Mesenchymal stem cell (in vitro differentiated cells and primary cell): Measurements from ENCODE around the gene LHFPL2.

ENCODE experiments used
- DNase-seq: peaks from one replicate; pipeline ENCODE4 v3.0.0-alpha.2; 2013
- H2AFZ ChIP-seq: one replicate; pipeline ENCODE4 v1.6.1; 2013; ENCODE audit warnings: low read depth, mild to moderate bottlenecking, control low read depth, inconsistent platforms, low read length, moderate library complexity
- H2AK5ac ChIP-seq: 2 replicates; pipeline ENCODE4 v1.6.1; 2013; ENCODE audit warnings: low read length, moderate library complexity, mild to moderate bottlenecking, inconsistent platforms; ENCODE audit not compliant: severe bottlenecking
- H2BK120ac ChIP-seq: one replicate; pipeline ENCODE4 v1.6.1; 2013; ENCODE audit warnings: low read depth, mild to moderate bottlenecking, inconsistent platforms, low read length, moderate library complexity
- H2BK12ac ChIP-seq, 2 experiments: one replicate each; pipeline ENCODE4 v1.6.1; 2013; ENCODE audit warnings: inconsistent platforms in 2 of 2, low read length in 2 of 2, mild to moderate bottlenecking in 2 of 2, moderate library complexity in 2 of 2, control low read depth in 1 of 2
- H2BK15ac ChIP-seq: one replicate; pipeline ENCODE4 v1.6.1; 2013; ENCODE audit warnings: mild to moderate bottlenecking, low read depth, inconsistent platforms; ENCODE audit not compliant: poor library complexity, severe bottlenecking
- H2BK5ac ChIP-seq: 2 replicates; pipeline ENCODE4 v1.6.1; 2013; ENCODE audit warnings: low read depth, mild to moderate bottlenecking, low read length, control low read depth, inconsistent platforms; ENCODE audit not compliant: poor library complexity, severe bottlenecking
- H3K14ac ChIP-seq, 2 experiments: one replicate each; pipeline ENCODE4 v1.6.1; 2013; ENCODE audit warnings: inconsistent platforms in 2 of 2, low read length in 2 of 2, control low read depth in 1 of 2, mild to moderate bottlenecking in 1 of 2, moderate library complexity in 1 of 2
- H3K18ac ChIP-seq, 2 experiments: one replicate each; pipeline ENCODE4 v1.6.1; 2013; ENCODE audit warnings: inconsistent platforms in 2 of 2, low read length in 2 of 2, control low read depth in 1 of 2, low read depth in 1 of 2, mild to moderate bottlenecking in 1 of 2
- H3K23ac ChIP-seq, 2 experiments: one replicate each; pipeline ENCODE4 v1.6.1; 2013; ENCODE audit warnings: inconsistent platforms in 2 of 2, low read length in 2 of 2, mild to moderate bottlenecking in 2 of 2, moderate library complexity in 2 of 2, control low read depth in 1 of 2
- H3K27ac ChIP-seq: 2 replicates; pipeline ENCODE4 v1.5.1; 2013; ENCODE audit warnings: mild to moderate bottlenecking, moderate library complexity, low read length, control low read depth, inconsistent platforms; ENCODE audit not compliant: poor library complexity, severe bottlenecking
- H3K27me3 ChIP-seq, 2 experiments: 2 replicates each; pipeline versions ENCODE4 v1.6.1 to v1.7.0; 2013; ENCODE audit warnings: low read length in 2 of 2, mild to moderate bottlenecking in 2 of 2, moderate library complexity in 2 of 2, control low read depth in 1 of 2, inconsistent platforms in 1 of 2; ENCODE audit not compliant: control insufficient read depth in 1 of 2, insufficient read depth in 1 of 2
- H3K36me3 ChIP-seq, 2 experiments: 2 replicates each; pipeline versions ENCODE4 v1.6.1 to v1.7.0; 2013; ENCODE audit warnings: low read length in 2 of 2, control low read depth in 1 of 2, inconsistent platforms in 1 of 2, low read depth in 1 of 2, mild to moderate bottlenecking in 1 of 2; ENCODE audit not compliant: insufficient read depth in 2 of 2, control insufficient read depth in 1 of 2
- H3K4ac ChIP-seq, 2 experiments: one replicate each; pipeline ENCODE4 v1.6.1; 2013; ENCODE audit warnings: inconsistent platforms in 2 of 2, low read length in 2 of 2, mild to moderate bottlenecking in 2 of 2, moderate library complexity in 2 of 2, control low read depth in 1 of 2, low read depth in 1 of 2
- H3K4me1 ChIP-seq: 2 replicates; pipeline ENCODE4 v1.6.1; 2013; ENCODE audit warnings: low read depth, low read length, control low read depth; ENCODE audit not compliant: control insufficient read depth, insufficient read depth
- H3K4me2 ChIP-seq: 2 replicates; pipeline ENCODE4 v1.6.1; 2013; ENCODE audit warnings: low read length, mild to moderate bottlenecking, inconsistent platforms; ENCODE audit not compliant: poor library complexity, severe bottlenecking
- H3K4me3 ChIP-seq, 2 experiments: 2 replicates each; pipeline versions ENCODE4 v1.5.1 to v1.7.0; 2013; ENCODE audit warnings: low read length in 2 of 2, mild to moderate bottlenecking in 2 of 2, control low read depth in 1 of 2, low read depth in 1 of 2; ENCODE audit not compliant: insufficient read depth in 1 of 2
- H3K79me1 ChIP-seq: replicated peaks from 2 replicates; pipeline ENCODE4 v1.6.1; 2013; ENCODE audit warnings: mild to moderate bottlenecking, control low read depth, low read length, inconsistent platforms; ENCODE audit not compliant: poor library complexity, severe bottlenecking
- H3K9ac ChIP-seq: 2 replicates; pipeline ENCODE4 v1.7.0; 2013; ENCODE audit warnings: mild to moderate bottlenecking, low read length, moderate library complexity
- H3K9me3 ChIP-seq: 2 replicates; pipeline ENCODE4 v1.7.0; 2013; ENCODE audit warnings: mild to moderate bottlenecking, low read length; ENCODE audit not compliant: control insufficient read depth
- H4K8ac ChIP-seq: one replicate; pipeline ENCODE4 v1.6.1; 2013; ENCODE audit warnings: inconsistent platforms, mild to moderate bottlenecking, low read length, moderate library complexity
- H4K91ac ChIP-seq: one replicate; pipeline ENCODE4 v1.6.1; 2013; ENCODE audit warnings: mild to moderate bottlenecking, low read length, inconsistent platforms
- WGBS: methylation state at CpG from one replicate; pipeline ENCODE4 v1.1.7; 2013; ENCODE audit warnings: mixed read lengths; 5-methylcytosine and 5-hydroxymethylcytosine counted together

The LHFPL2 gene

GRCh38 chr5:78655746-78656290 is 7.2 kb upstream of the LHFPL2 start:
- Histone ChIP-seq H3K18ac (no peak overlapping the region), H3K36me3 (no peaks in the 10 kb centered on the region), H2AK5ac (no peak overlapping the region), H3K27ac (no peak overlapping the region), H3K79me1 (no peaks in the 10 kb centered on the region), H4K91ac (no peak overlapping the region), H3K23ac (no peak overlapping the region), H2BK12ac (no peak overlapping the region), H3K4ac (no peak overlapping the region), H4K8ac (no peak overlapping the region), H3K4me2 (no peak overlapping the region), H3K9ac (no peak overlapping the region), H3K9me3 (no peaks in the 10 kb centered on the region), H3K14ac (no peak overlapping the region), H2BK120ac (no peak overlapping the region), H2AFZ (no peak overlapping the region), H3K27me3 (no peaks in the 10 kb centered on the region), H2BK5ac (no peak overlapping the region), H3K4me3 (no peak overlapping the region), H3K4me1 (no peaks in the 10 kb centered on the region), H2BK15ac (no peak overlapping the region)
- no peak for DNase-seq

GRCh38 chr5:78654386-78654785 is 5.8 kb upstream of the LHFPL2 start:
- no peak overlapping the region for H3K4ac ChIP-seq
- no peak for DNase-seq
- no peak overlapping the region for H3K27ac ChIP-seq
- no peak overlapping the region for H3K18ac ChIP-seq
- no peaks in the 10 kb centered on the region for H3K79me1 ChIP-seq
- no peaks in the 10 kb centered on the region for H3K36me3 ChIP-seq
- no peak overlapping the region for H4K91ac ChIP-seq
- no peak overlapping the region for H3K4me3 ChIP-seq
- H2BK120ac ChIP-seq = no peak overlapping the region
- H3K14ac ChIP-seq = no peak overlapping the region
- H3K23ac ChIP-seq = no peak overlapping the region
- no peak overlapping the region for H3K9ac ChIP-seq
- H3K4me2 ChIP-seq = no peak overlapping the region
- H3K4me1 ChIP-seq = peaks cover 5% of the 10 kb centered on the region
- H2AFZ ChIP-seq = no peak overlapping the region
- H2AK5ac ChIP-seq = no peak overlapping the region
- 67% methylated on average over 1 of the region's 1 CpG for WGBS
- H2BK15ac ChIP-seq = no peak overlapping the region
- H3K27me3 ChIP-seq = no peaks in the 10 kb centered on the region
- no peaks in the 10 kb centered on the region for H3K9me3 ChIP-seq
- H4K8ac ChIP-seq = no peak overlapping the region
- H2BK12ac ChIP-seq = no peak overlapping the region
- no peak overlapping the region for H2BK5ac ChIP-seq

GRCh38 chr5:78653681-78654366 is 5.3 kb upstream of the LHFPL2 start:
- no peaks in the 10 kb centered on the region for H3K27me3 ChIP-seq
- no peak overlapping the region for H3K4ac ChIP-seq
- H3K36me3 ChIP-seq = no peaks in the 10 kb centered on the region
- H3K27ac ChIP-seq = no peak overlapping the region
- no peak overlapping the region for H4K91ac ChIP-seq
- H2BK12ac ChIP-seq = no peak overlapping the region
- H3K4me2 ChIP-seq = no peak overlapping the region
- no peak overlapping the region for H3K23ac ChIP-seq
- H2BK120ac ChIP-seq = no peak overlapping the region
- H3K4me3 ChIP-seq = no peak overlapping the region
- H3K18ac ChIP-seq = no peak overlapping the region
- H3K9ac ChIP-seq = no peak overlapping the region
- H3K9me3 ChIP-seq = no peaks in the 10 kb centered on the region
- 43% methylated on average over 5 of the region's 6 CpGs for WGBS
- no peak overlapping the region for H4K8ac ChIP-seq
- DNase-seq = peak; percentile 29
- no peak overlapping the region for H2AK5ac ChIP-seq
- peaks cover 7% of the 10 kb centered on the region for H3K4me1 ChIP-seq
- H3K79me1 ChIP-seq = no peaks in the 10 kb centered on the region
- H3K14ac ChIP-seq = no peak overlapping the region
- no peak overlapping the region for H2BK15ac ChIP-seq
- no peak overlapping the region for H2AFZ ChIP-seq
- H2BK5ac ChIP-seq = no peak overlapping the region

GRCh38 chr5:78653031-78653430 is 4.5 kb upstream of the LHFPL2 start:
- no peak overlapping the region for H2AK5ac ChIP-seq
- H3K18ac ChIP-seq = no peak overlapping the region
- H3K79me1 ChIP-seq = no peaks in the 10 kb centered on the region
- H4K91ac ChIP-seq = no peak overlapping the region
- H3K4ac ChIP-seq = no peak overlapping the region
- 100% methylated on average over 1 of the region's 2 CpGs for WGBS
- no peak overlapping the region for H3K23ac ChIP-seq
- H3K9me3 ChIP-seq = no peaks in the 10 kb centered on the region
- H3K36me3 ChIP-seq = no peaks in the 10 kb centered on the region
- H3K4me3 ChIP-seq = no peak overlapping the region
- H2BK12ac ChIP-seq = no peak overlapping the region
- no peak overlapping the region for H2BK120ac ChIP-seq
- H2BK5ac ChIP-seq = no peak overlapping the region
- H3K27me3 ChIP-seq = no peaks in the 10 kb centered on the region
- no peak overlapping the region for H3K4me2 ChIP-seq
- H4K8ac ChIP-seq = no peak overlapping the region
- no peak overlapping the region for H3K9ac ChIP-seq
- no peak overlapping the region for H2AFZ ChIP-seq
- H3K14ac ChIP-seq = no peak overlapping the region
- peaks cover 7% of the 10 kb centered on the region for H3K4me1 ChIP-seq
- DNase-seq = no peak
- H3K27ac ChIP-seq = no peak overlapping the region
- no peak overlapping the region for H2BK15ac ChIP-seq
